ENCODE results near the gene GRK5. TPM values are rescaled to one million over a fixed set of nuclear protein-coding genes. Genes with fewer than 3 reads are reported as not detected.

Gene GRK5
- total RNA-seq, 4 donors from 2014 or later = 9.2 to 27.3 (median 15.0) TPM

GRCh38 chr10:119315128-119316001 is 108.0 kb downstream of the GRK5 start:
- WGBS, 2 donors = 70 to 73% methylated on average over 15 to 16 of the region's 16 CpGs
- DNase-seq = peak; percentile 42 to 43
- TF ChIP-seq CTCF (IDR thresholded peaks at IDR 0.05) (no peak), POLR2A (IDR thresholded peaks at IDR 0.05) (no peak)
- no peaks in the 10 kb centered on the region for H3K27me3 ChIP-seq
- H3K4me1 ChIP-seq = peaks cover 51 to 78% of the 10 kb centered on the region in 2 donors
- H3K36me3 ChIP-seq = no peaks in the 10 kb centered on the region
- intact Hi-C loops (cut with DNase I) = loop anchor here (5.0 kb wide), 1 partner anchor 108 kb away; the partner anchor contains the start of gene GRK5
- H3K4me3 ChIP-seq (replicated peaks in 1 of 3) = no peak overlapping the region
- H3K27ac ChIP-seq = peak overlapping the region; percentile 4 to 90 (median 84)
- no peaks in the 10 kb centered on the region for H3K9me3 ChIP-seq

GRCh38 chr10:119316002-119316358 is 108.6 kb downstream of the GRK5 start:
- intact Hi-C loops (cut with DNase I) = loop anchor here (5.0 kb wide), 1 partner anchor 109 kb away; the partner anchor contains the start of gene GRK5
- peaks cover 51 to 73% of the 10 kb centered on the region in 2 donors for H3K4me1 ChIP-seq
- no peaks in the 10 kb centered on the region for H3K9me3 ChIP-seq
- no peaks in the 10 kb centered on the region for H3K36me3 ChIP-seq
- no peaks in the 10 kb centered on the region for H3K27me3 ChIP-seq
- H3K27ac ChIP-seq = peak overlapping the region in 2 of 3 donors; percentile 84 to 90
- H3K4me3 ChIP-seq (replicated peaks in 1 of 3) = no peak overlapping the region
- WGBS, 2 donors = 100% methylated on average over 2 of the region's 2 CpGs
- no peak for TF ChIP-seq POLR2A (IDR thresholded peaks at IDR 0.05)
- no peak for TF ChIP-seq CTCF (IDR thresholded peaks at IDR 0.05)
- DNase-seq = no peak

GRCh38 chr10:119316729-119317097 is 109.3 kb downstream of the GRK5 start:
- no peak for TF ChIP-seq CTCF (IDR thresholded peaks at IDR 0.05)
- no peak for TF ChIP-seq POLR2A (IDR thresholded peaks at IDR 0.05)
- 81 to 88% methylated on average over 4 of the region's 4 CpGs for WGBS, 2 donors
- H3K9me3 ChIP-seq = no peaks in the 10 kb centered on the region
- DNase-seq = no peak
- intact Hi-C loops (cut with DNase I) = loop anchor here (5.0 kb wide), 1 partner anchor 109 kb away; the partner anchor contains the start of gene GRK5
- H3K27me3 ChIP-seq = no peaks in the 10 kb centered on the region
- peak overlapping the region in 2 of 3 donors; percentile 84 to 90 for H3K27ac ChIP-seq
- H3K4me1 ChIP-seq = peaks cover 51 to 73% of the 10 kb centered on the region in 2 donors
- no peak overlapping the region for H3K4me3 ChIP-seq (replicated peaks in 1 of 3)
- H3K36me3 ChIP-seq = no peaks in the 10 kb centered on the region

- Histone ChIP-seq H3K27ac (peak overlapping the region in 2 of 3 donors; percentile 56 to 65), H3K36me3 (no peaks in the 10 kb centered on the region)
Observed at GRCh38 chr10:119318411-119319160, 111.2 kb downstream of the GRK5 start.

More at GRCh38 chr10:119318411-119319160, 111.2 kb downstream of the GRK5 start:
- TF ChIP-seq POLR2A (IDR thresholded peaks at IDR 0.05) (no peak), CTCF (IDR thresholded peaks at IDR 0.05) (no peak)
- intact Hi-C loops (cut with DNase I) = loop anchor here (5.0 kb wide), 1 partner anchor 111 kb away; the partner anchor contains the start of gene GRK5
- no peaks in the 10 kb centered on the region for H3K27me3 ChIP-seq
- no peaks in the 10 kb centered on the region for H3K9me3 ChIP-seq
- H3K4me1 ChIP-seq = peaks cover 47 to 68% of the 10 kb centered on the region in 2 donors
- H3K4me3 ChIP-seq (replicated peaks in 1 of 3) = no peak overlapping the region
- DNase-seq = peak; percentile 60 to 63
- 37 to 45% methylated on average over 11 of the region's 11 CpGs for WGBS, 2 donors

All from thyroid gland (tissue), 4 donors.